ENCODE results near the gene ALX3. TPM values are rescaled to one million over a fixed set of nuclear protein-coding genes. Genes with fewer than 3 reads are reported as not detected.

The ALX3 gene
- polyA plus RNA-seq, 1 experiment: 5.7 TPM

GRCh38 chr1:110050602-110051261, 19.7 kb downstream of the ALX3 start:
- no peak for TF ChIP-seq CTCF (IDR thresholded peaks at IDR 0.05; ENCODE audit: insufficient read depth, low read depth, low read length)
- CTCF ChIA-PET: interaction anchor here (1.0 to 12.0 kb wide), 11 partner anchors 9 to 274 kb away, joined by 3 to 345 read pairs (median 9); partner anchors contain the start of gene STRIP1
- H3K36me3 ChIP-seq (ENCODE audit: control insufficient read depth, insufficient read depth, low read length): peaks cover 31% of the 10 kb centered on the region
- H3K27me3 ChIP-seq (ENCODE audit: control insufficient read depth, insufficient read depth, low read length): no peaks in the 10 kb centered on the region
- POLR2A ChIA-PET: no interaction called here
- no peak overlapping the region for H3K4me3 ChIP-seq (ENCODE audit: low read depth, low read length)
- no peak for DNase-seq (ENCODE audit: low read depth)

- CTCF ChIA-PET: interaction anchor here (1.0 to 12.0 kb wide), 9 partner anchors 10 to 153 kb away, joined by 3 to 345 read pairs (median 16); partner anchors contain the start of gene STRIP1
- H3K36me3 ChIP-seq (ENCODE audit: control insufficient read depth, insufficient read depth, low read length): peaks cover 34% of the 10 kb centered on the region
- H3K4me3 ChIP-seq (ENCODE audit: low read depth, low read length): no peak overlapping the region
- no peak for TF ChIP-seq CTCF (IDR thresholded peaks at IDR 0.05; ENCODE audit: insufficient read depth, low read depth, low read length)
- POLR2A ChIA-PET: interaction anchor here (0.6 kb wide), 1 partner anchor 65 kb away, joined by 7 read pairs; the partner anchor contains the start of gene AHCYL1
- DNase-seq (ENCODE audit: low read depth): no peak
- no peaks in the 10 kb centered on the region for H3K27me3 ChIP-seq (ENCODE audit: control insufficient read depth, insufficient read depth, low read length)
These were observed 20.5 kb downstream of the ALX3 start for GRCh38 chr1:110049801-110050601.

- no peak for TF ChIP-seq CTCF (IDR thresholded peaks at IDR 0.05; ENCODE audit: insufficient read depth, low read depth, low read length)
- Histone ChIP-seq H3K4me3 (ENCODE audit: low read depth, low read length) (no peak overlapping the region), H3K36me3 (ENCODE audit: control insufficient read depth, insufficient read depth, low read length) (peaks cover 33% of the 10 kb centered on the region), H3K27me3 (ENCODE audit: control insufficient read depth, insufficient read depth, low read length) (no peaks in the 10 kb centered on the region)
- CTCF ChIA-PET: interaction anchor here (1.2 to 12.0 kb wide), 6 partner anchors 11 to 57 kb away, joined by 4 to 345 read pairs (median 12); partner anchors contain the start of gene STRIP1
- POLR2A ChIA-PET: interaction anchor here (0.6 kb wide), 1 partner anchor 64 kb away, joined by 7 read pairs; the partner anchor contains the start of gene AHCYL1
- no peak for DNase-seq (ENCODE audit: low read depth)
These were observed 21.4 kb downstream of the ALX3 start for GRCh38 chr1:110048923-110049601.

GRCh38 chr1:110048240-110048639, 22.2 kb downstream of the ALX3 start:
- no peak for DNase-seq (ENCODE audit: low read depth)
- TF ChIP-seq CTCF (IDR thresholded peaks at IDR 0.05; ENCODE audit: insufficient read depth, low read depth, low read length): no peak
- CTCF ChIA-PET: interaction anchor here (0.6 to 7.6 kb wide), 7 partner anchors 10 to 70 kb away, joined by 3 to 98 read pairs (median 4); partner anchors contain the start of gene STRIP1
- no peak overlapping the region for H3K4me3 ChIP-seq (ENCODE audit: low read depth, low read length)
- peaks cover 39% of the 10 kb centered on the region for H3K36me3 ChIP-seq (ENCODE audit: control insufficient read depth, insufficient read depth, low read length)
- H3K27me3 ChIP-seq (ENCODE audit: control insufficient read depth, insufficient read depth, low read length): no peaks in the 10 kb centered on the region
- POLR2A ChIA-PET: no interaction called here
